ENCODE data around the gene PRKCI. TPM values are rescaled to one million over a fixed set of nuclear protein-coding genes. Genes with fewer than 3 reads are reported as not detected.
"Not testable (repeated sequence)": the region's sequence is repeated elsewhere in the genome, so short reads cannot be mapped to it uniquely, and the experiment has no call there.

The PRKCI gene
- total RNA-seq, 4 donors from 2014 or later = 35.7 to 90.9 (median 39.8) TPM

DNA sequence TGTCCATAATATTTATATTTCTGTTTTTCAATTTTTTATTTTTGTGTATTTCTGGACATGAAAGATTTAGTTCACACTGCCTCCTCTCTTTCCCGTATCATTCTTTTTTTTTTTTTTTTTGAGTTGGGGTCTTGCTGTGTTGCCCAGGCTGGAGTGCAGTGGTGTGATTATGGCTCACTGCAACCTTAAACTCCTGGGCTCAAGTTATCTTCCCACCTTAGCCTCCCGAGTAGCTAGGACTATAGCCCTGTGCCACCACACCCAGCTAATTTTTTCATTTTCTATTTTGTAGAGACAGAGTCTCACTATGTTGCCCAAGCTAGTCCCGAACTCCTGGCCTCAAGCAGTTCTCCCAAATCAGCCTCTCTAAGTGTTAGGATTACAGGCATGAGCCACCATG lies 53.6 kb downstream of the PRKCI start:
- no peaks in the 10 kb centered on the region for H3K27me3 ChIP-seq
- WGBS = 98% methylated on average over 3 of the region's 3 CpGs
- intact Hi-C loops (cut with DNase I) = no loop called here
- peaks cover 0 to 6% (median 0%) of the 10 kb centered on the region in 4 donors for H3K4me1 ChIP-seq
- TF ChIP-seq, protein P1, sequence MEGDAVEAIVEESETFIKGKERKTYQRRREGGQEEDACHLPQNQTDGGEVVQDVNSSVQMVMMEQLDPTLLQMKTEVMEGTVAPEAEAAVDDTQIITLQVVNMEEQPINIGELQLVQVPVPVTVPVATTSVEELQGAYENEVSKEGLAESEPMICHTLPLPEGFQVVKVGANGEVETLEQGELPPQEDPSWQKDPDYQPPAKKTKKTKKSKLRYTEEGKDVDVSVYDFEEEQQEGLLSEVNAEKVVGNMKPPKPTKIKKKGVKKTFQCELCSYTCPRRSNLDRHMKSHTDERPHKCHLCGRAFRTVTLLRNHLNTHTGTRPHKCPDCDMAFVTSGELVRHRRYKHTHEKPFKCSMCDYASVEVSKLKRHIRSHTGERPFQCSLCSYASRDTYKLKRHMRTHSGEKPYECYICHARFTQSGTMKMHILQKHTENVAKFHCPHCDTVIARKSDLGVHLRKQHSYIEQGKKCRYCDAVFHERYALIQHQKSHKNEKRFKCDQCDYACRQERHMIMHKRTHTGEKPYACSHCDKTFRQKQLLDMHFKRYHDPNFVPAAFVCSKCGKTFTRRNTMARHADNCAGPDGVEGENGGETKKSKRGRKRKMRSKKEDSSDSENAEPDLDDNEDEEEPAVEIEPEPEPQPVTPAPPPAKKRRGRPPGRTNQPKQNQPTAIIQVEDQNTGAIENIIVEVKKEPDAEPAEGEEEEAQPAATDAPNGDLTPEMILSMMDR (IDR thresholded peaks at IDR 0.05) = no peak
- DNase-seq (ENCODE audit: extremely low spot score) = no peak
- no peak overlapping the region for H3K4me3 ChIP-seq
- no peak overlapping the region for H3K27ac ChIP-seq (replicated peaks in 1 of 4)
- H3K36me3 ChIP-seq = peaks cover 27 to 86% (median 51%) of the 10 kb centered on the region in 4 donors
- H3K9me3 ChIP-seq = no peaks in the 10 kb centered on the region

DNA sequence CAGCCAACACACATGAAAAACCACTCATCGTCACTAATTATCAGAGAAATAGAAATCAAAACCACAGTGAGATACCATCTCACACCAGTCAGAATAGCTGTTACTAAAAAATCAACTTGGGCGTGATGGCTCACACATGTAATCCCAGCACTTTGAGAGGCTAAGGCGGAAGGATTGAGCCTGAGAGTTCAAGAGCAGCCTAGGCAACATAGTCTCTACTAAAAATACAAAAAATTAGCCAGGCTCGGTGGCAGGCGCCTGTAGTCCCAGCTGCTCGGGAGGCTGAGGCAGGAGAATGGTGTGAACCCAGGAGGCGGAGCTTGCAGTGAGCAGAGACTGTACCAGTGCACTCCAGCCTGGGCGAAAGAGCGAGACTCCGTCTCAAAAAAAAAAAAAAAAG lies 55.1 kb downstream of the PRKCI start:
- H3K36me3 ChIP-seq = peaks cover 27 to 86% (median 48%) of the 10 kb centered on the region in 4 donors
- H3K9me3 ChIP-seq; DNase-seq (ENCODE audit: extremely low spot score); H3K4me3 ChIP-seq; H3K4me1 ChIP-seq; intact Hi-C loops (cut with DNase I); H3K27me3 ChIP-seq; H3K27ac ChIP-seq (replicated peaks in 1 of 4): not testable (repeated sequence)
- 91% methylated on average over 10 of the region's 10 CpGs for WGBS

DNA sequence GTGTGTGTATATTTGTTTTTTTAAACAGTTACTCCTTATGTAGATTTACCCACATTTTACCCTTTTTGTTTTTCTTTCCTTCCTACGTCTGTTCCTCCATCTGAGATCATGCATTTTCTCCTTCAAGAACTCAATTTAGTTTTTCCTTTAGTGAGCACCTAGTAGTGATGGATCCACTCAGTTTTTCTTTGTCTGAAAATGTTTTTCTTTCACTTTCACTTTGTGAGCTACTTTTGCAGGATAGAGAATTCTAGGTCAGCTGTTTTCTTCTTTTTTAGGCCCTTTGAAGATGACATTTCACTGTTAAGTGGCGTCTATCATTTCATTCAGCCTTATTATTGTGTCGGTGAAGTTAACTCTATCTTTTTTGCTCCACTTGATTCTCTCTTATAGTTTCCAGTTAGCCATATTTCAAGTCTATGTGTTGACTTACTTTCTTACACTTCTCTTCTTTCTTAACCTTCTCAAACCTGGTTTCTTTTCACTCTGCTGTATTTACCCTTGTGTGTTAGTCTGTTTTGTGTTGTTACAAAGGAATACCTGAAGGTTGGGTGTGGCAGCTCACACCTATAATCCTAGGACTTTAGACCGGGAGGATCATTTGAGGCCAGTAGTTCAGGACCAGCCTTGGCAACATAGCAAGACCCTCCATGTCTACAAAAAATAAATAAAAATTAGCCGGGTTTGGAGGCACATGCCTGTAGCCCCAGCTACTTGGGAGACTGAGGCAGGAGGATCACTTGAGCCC lies 55.8 kb downstream of the PRKCI start:
- TF ChIP-seq EP300 (IDR thresholded peaks at IDR 0.05) = no peak
- TF ChIP-seq POLR2AphosphoS5 (IDR thresholded peaks at IDR 0.05) = no peak
- TF ChIP-seq, protein P1 (IDR thresholded peaks at IDR 0.05) = no peak
- no peak for TF ChIP-seq POLR2A (IDR thresholded peaks at IDR 0.05; ENCODE audit: low read depth)
- Histone ChIP-seq H3K36me3 (peaks cover 27 to 86% (median 47%) of the 10 kb centered on the region in 4 donors), H3K27ac (replicated peaks in 1 of 4) (no peak overlapping the region), H3K9me3 (no peaks in the 10 kb centered on the region), H3K4me1 (peaks cover 0 to 6% (median 0%) of the 10 kb centered on the region in 4 donors), H3K27me3 (no peaks in the 10 kb centered on the region), H3K4me3 (no peak overlapping the region)
- 88% methylated on average over 5 of the region's 5 CpGs for WGBS
- intact Hi-C loops (cut with DNase I) = no loop called here
- DNase-seq (ENCODE audit: extremely low spot score) = no peak

DNA sequence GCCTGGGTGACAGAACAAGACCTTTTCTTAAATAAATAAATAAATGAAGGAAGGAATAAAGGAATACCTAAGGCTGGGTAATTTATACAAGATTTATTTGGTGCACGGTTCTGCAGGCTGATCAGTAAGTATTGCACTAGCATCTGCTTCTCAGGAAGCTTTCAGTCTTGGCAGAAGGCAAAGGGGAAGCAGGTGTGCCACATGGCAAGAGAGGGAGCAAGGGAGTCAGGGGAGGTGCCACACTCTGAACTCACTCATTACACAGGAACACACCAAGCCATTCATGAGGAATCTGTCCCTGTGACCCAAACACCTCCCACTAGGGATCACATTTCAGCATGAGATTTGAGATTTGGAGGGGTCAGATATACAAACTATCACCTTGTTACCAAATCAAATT lies 56.4 kb downstream of the PRKCI start:
- intact Hi-C loops (cut with DNase I) = no loop called here
- H3K27me3 ChIP-seq = no peaks in the 10 kb centered on the region
- no peak overlapping the region for H3K4me3 ChIP-seq
- TF ChIP-seq EP300 (IDR thresholded peaks at IDR 0.05) (no peak), POLR2A (IDR thresholded peaks at IDR 0.05; ENCODE audit: low read depth) (no peak), POLR2AphosphoS5 (IDR thresholded peaks at IDR 0.05) (no peak)
- TF ChIP-seq, protein P1 (IDR thresholded peaks at IDR 0.05) = no peak
- DNase-seq (ENCODE audit: extremely low spot score) = no peak
- peaks cover 0 to 6% (median 0%) of the 10 kb centered on the region in 4 donors for H3K4me1 ChIP-seq
- H3K36me3 ChIP-seq = peaks cover 23 to 80% (median 41%) of the 10 kb centered on the region in 4 donors
- no peaks in the 10 kb centered on the region for H3K9me3 ChIP-seq
- WGBS = 62% methylated on average over 1 of the region's 1 CpG
- no peak overlapping the region for H3K27ac ChIP-seq (replicated peaks in 1 of 4)

DNA sequence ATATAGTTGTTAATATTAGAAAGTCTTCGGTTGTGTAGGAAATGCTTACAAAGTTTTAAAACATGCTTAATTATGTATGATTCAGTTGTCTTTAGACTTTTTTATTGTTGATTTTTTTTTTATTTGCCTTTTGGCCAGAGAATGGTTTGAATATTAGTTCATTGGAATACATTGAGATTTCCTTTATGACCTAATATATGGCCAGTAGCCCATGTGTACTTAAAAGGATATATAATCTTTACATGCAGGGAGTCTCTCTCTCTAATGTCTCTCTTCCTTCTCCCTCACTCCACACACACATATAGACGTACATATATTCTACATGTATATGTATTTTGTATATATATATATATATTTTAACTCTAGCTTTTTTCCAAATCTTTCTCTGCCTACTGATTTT lies 68.0 kb downstream of the PRKCI start:
- no peaks in the 10 kb centered on the region for H3K4me1 ChIP-seq
- peaks cover 28 to 94% (median 62%) of the 10 kb centered on the region in 4 donors for H3K36me3 ChIP-seq
- TF ChIP-seq POLR2AphosphoS5 (IDR thresholded peaks at IDR 0.05) = no peak
- no peak for TF ChIP-seq POLR2A (IDR thresholded peaks at IDR 0.05; ENCODE audit: low read depth)
- TF ChIP-seq, protein P1 (IDR thresholded peaks at IDR 0.05) = no peak
- no peak for TF ChIP-seq EP300 (IDR thresholded peaks at IDR 0.05)
- H3K27ac ChIP-seq (replicated peaks in 1 of 4) = no peak overlapping the region
- intact Hi-C loops (cut with DNase I) = no loop called here
- no peaks in the 10 kb centered on the region for H3K27me3 ChIP-seq
- H3K9me3 ChIP-seq = no peaks in the 10 kb centered on the region
- WGBS = 94% methylated on average over 2 of the region's 2 CpGs
- no peak for DNase-seq (ENCODE audit: extremely low spot score)
- no peak overlapping the region for H3K4me3 ChIP-seq

All from esophagus muscularis mucosa (tissue), 4 donors.